SK-N-SH (cell line): ENCODE results near the gene TPP2. TPM values are rescaled to one million over a fixed set of nuclear protein-coding genes. Genes with fewer than 3 reads are reported as not detected.

ENCODE experiments used
- CTCF ChIA-PET: fragments of 300-600, 350-600 bp; formaldehyde crosslinking; extraction: SDS; loops from one replicate; lab custom pipeline; 2021; lab: Yijun Ruan, JAX
- POLR2A ChIA-PET: fragments of 350-600 bp; sonication (Branson Sonifier 250); formaldehyde crosslinking; extraction: SDS; loops from one replicate; lab custom pipeline; 2020; ENCODE audit warnings: antibody characterized with exemption, inconsistent platforms; lab: Yijun Ruan, JAX
- DNase-seq: peaks from one replicate; pipeline ENCODE4 v3.0.0; 2012
- H2AFZ ChIP-seq: fragments of 200-600 bp; sonication (generic); 2 replicates; pipeline ENCODE4 v1.8.1; 2016; ENCODE audit warnings: antibody characterized with exemption, mild to moderate bottlenecking, low read depth
- H3F3A ChIP-seq: fragments of 200-600 bp; sonication (generic); replicated peaks from 2 replicates; pipeline ENCODE3; 2016; ENCODE audit warnings: antibody characterized with exemption, mild to moderate bottlenecking; ENCODE audit not compliant: insufficient read depth
- H3K27ac ChIP-seq, 2 experiments: fragments of 200-500 bp in 1 of 2; fragments of 200-600 bp in 1 of 2; sonication (Bioruptor generic) in 1 of 2; sonication (generic), shearing (Covaris generic) in 1 of 2; 2 replicates each; pipeline versions ENCODE4 v1.5.1 to v1.6.1; 2014 to 2016; ENCODE audit warnings: low read depth in 2 of 2, inconsistent platforms in 1 of 2, low read length in 1 of 2, mild to moderate bottlenecking in 1 of 2, mixed read lengths in 1 of 2
- H3K27me3 ChIP-seq: fragments of 200-600 bp; sonication (generic), shearing (Covaris generic); 2 replicates; pipeline ENCODE4 v1.6.1; 2016; ENCODE audit warnings: mixed run types; ENCODE audit not compliant: insufficient read depth
- H3K36me3 ChIP-seq, 2 experiments: fragments of 200-500 bp in 1 of 2; fragments of 200-600 bp in 1 of 2; sonication (Bioruptor generic) in 1 of 2; sonication (generic) in 1 of 2; replicated peaks in 1 of 2; 2 replicates each; pipeline versions ENCODE3 to v1.5.1; 2014 to 2016; ENCODE audit warnings: low read length in 1 of 2, mild to moderate bottlenecking in 1 of 2; ENCODE audit not compliant: insufficient read depth in 2 of 2, control insufficient read depth in 1 of 2
- H3K4me1 ChIP-seq, 2 experiments: fragments of 200-500 bp in 1 of 2; fragments of 200-600 bp in 1 of 2; sonication (Bioruptor generic) in 1 of 2; sonication (generic), shearing (Covaris generic) in 1 of 2; 2 replicates each; pipeline versions ENCODE4 v1.5.1 to v1.6.1; 2014 to 2016; ENCODE audit warnings: low read depth in 1 of 2, low read length in 1 of 2, mixed run types in 1 of 2; ENCODE audit not compliant: insufficient read depth in 2 of 2, control insufficient read depth in 1 of 2
- H3K4me2 ChIP-seq: fragments of 200-600 bp; sonication (generic), shearing (Covaris generic); 2 replicates; pipeline ENCODE4 v1.6.1; 2017; ENCODE audit warnings: mixed run types
- H3K4me3 ChIP-seq, 2 experiments: fragments of 200-500 bp in 1 of 2; fragments of 200-600 bp in 1 of 2; sonication (Bioruptor generic) in 1 of 2; sonication (generic), shearing (Covaris generic) in 1 of 2; 2 replicates each; pipeline versions ENCODE4 v1.5.1 to v1.8.1; 2014 to 2016; ENCODE audit warnings: low read depth in 2 of 2, inconsistent platforms in 1 of 2, low read length in 1 of 2, mild to moderate bottlenecking in 1 of 2, mixed read lengths in 1 of 2, moderate library complexity in 1 of 2
- H3K79me2 ChIP-seq: fragments of 200-600 bp; sonication (generic); 2 replicates; pipeline ENCODE4 v1.8.1; 2017; ENCODE audit warnings: mild to moderate bottlenecking; ENCODE audit not compliant: insufficient read depth
- H3K9ac ChIP-seq: fragments of 200-600 bp; sonication (generic); 2 replicates; pipeline ENCODE4 v1.6.1; 2017; ENCODE audit warnings: mixed run types
- H3K9me2 ChIP-seq: fragments of 200-600 bp; sonication (generic); 2 replicates; pipeline ENCODE4 v1.6.1; 2017; ENCODE audit warnings: mixed run types
- H3K9me3 ChIP-seq: fragments of 200-600 bp; sonication (generic); 2 replicates; pipeline ENCODE4 v1.6.1; 2017; ENCODE audit warnings: mixed run types, mild to moderate bottlenecking, moderate library complexity
- H4K20me1 ChIP-seq: fragments of 200-600 bp; sonication (generic); 2 replicates; pipeline ENCODE4 v1.6.1; 2017; ENCODE audit warnings: mild to moderate bottlenecking, mixed run types; ENCODE audit not compliant: insufficient read depth
- CHD2 ChIP-seq: fragments of 150-350 bp; IDR thresholded peaks from 2 replicates; pipeline ENCODE4 v1.6.1; 2018; ENCODE audit warnings: low read length; ENCODE audit not compliant: partially characterized antibody
- EZH2phosphoT487 ChIP-seq: fragments of 200-600 bp; sonication (generic); IDR thresholded peaks from 2 replicates; pipeline ENCODE4 v1.6.1; 2017; ENCODE audit warnings: low read depth, mixed run types, mild to moderate bottlenecking, antibody characterized with exemption, moderate library complexity, borderline replicate concordance
- FOSL2 ChIP-seq: IDR thresholded peaks from 2 replicates; pipeline ENCODE4 v1.4.0; 2012; ENCODE audit warnings: low read depth, mild to moderate bottlenecking, moderate library complexity, borderline replicate concordance
- FOXM1 ChIP-seq: IDR thresholded peaks from 2 replicates; pipeline ENCODE4 v1.4.0; 2012; ENCODE audit warnings: low read depth, mild to moderate bottlenecking
- MEF2A ChIP-seq: IDR thresholded peaks from 2 replicates; pipeline ENCODE4 v1.4.0; 2012; ENCODE audit warnings: low read depth, borderline replicate concordance
- NRF1 ChIP-seq: IDR thresholded peaks from 2 replicates; pipeline ENCODE4 v1.6.1; 2012; ENCODE audit warnings: low read depth, mild to moderate bottlenecking, low read length
- TCF12 ChIP-seq: IDR thresholded peaks from 2 replicates; pipeline ENCODE4 v1.4.0; 2012
- TEAD4 ChIP-seq: IDR thresholded peaks from 2 replicates; pipeline ENCODE4 v1.4.0; 2012; ENCODE audit warnings: mild to moderate bottlenecking, borderline replicate concordance; ENCODE audit not compliant: insufficient read depth
- WGBS: methylation state at CpG from one replicate; pipeline ENCODE4 v1.1.6; 2017; ENCODE audit warnings: low lambda C conversion rate; 5-methylcytosine and 5-hydroxymethylcytosine counted together
- polyA plus RNA-seq, 3 experiments: library from polyadenylated mRNA; depleted of rRNA; stranded (reverse); fragments of >200 nt; gene quantifications; 2 replicates each; pipeline ENCODE4 v1.2.3, GENCODE V29; 2012
- TF ChIP-seq, protein P1 (sequence below): fragments of 150-350 bp; IDR thresholded peaks from 2 replicates; pipeline ENCODE4 v1.6.1; 2017; ENCODE audit warnings: antibody characterized with exemption, low read length, low read depth, borderline replicate concordance
- TF ChIP-seq, protein P2 (sequence below): IDR thresholded peaks from 2 replicates; pipeline ENCODE4 v1.4.0; 2012; ENCODE audit warnings: low read depth, borderline replicate concordance
- TF ChIP-seq, protein P3 (sequence below): IDR thresholded peaks from 2 replicates; pipeline ENCODE4 v1.4.0; 2012; ENCODE audit warnings: low read depth, borderline replicate concordance
- TF ChIP-seq, protein P4 (sequence below): fragments of 150-350 bp; IDR thresholded peaks from 2 replicates; pipeline ENCODE4 v1.6.1; 2016; ENCODE audit warnings: mild to moderate bottlenecking, low read depth, low read length
- TF ChIP-seq, protein P5 (sequence below): IDR thresholded peaks from 2 replicates; pipeline ENCODE4 v1.6.1; 2012; ENCODE audit warnings: mild to moderate bottlenecking, low read depth, low read length, moderate library complexity
- TF ChIP-seq, protein P6 (sequence below): fragments of 200-600 bp; sonication (generic); IDR thresholded peaks from 2 replicates; pipeline ENCODE4 v1.6.1; 2017; ENCODE audit warnings: antibody characterized with exemption, mild to moderate bottlenecking, moderate library complexity

The TPP2 gene
- polyA plus RNA-seq, 1 of the 3 experiments (the other 2 are of a cell fraction), result 8.3 TPM

DNA sequence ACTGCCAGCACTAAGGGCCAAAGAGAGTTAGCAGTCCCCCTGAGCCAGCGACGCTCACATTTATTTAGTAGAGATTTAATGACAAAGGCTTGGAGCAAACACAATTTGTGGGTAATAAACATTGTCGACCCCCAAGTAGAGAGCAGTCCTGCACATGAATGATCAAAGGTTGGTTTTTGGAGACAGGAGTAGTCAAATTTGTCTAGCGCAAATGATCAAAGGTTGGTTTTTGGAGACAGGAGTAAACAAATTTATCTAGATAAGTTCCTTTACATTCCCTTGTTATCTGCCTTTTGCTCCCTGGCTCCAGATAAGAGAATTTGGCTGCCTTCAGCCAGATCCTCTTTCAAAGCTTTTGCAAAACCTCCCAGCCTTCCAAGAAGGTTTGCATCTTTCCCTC lies 71.1 kb downstream of the TPP2 start:
- H3K27me3 ChIP-seq, result no peaks in the 10 kb centered on the region
- no peak for DNase-seq
- POLR2A ChIA-PET, result no interaction called here
- CTCF ChIA-PET, result interaction anchor here (1.9 kb wide), 1 partner anchor 57 kb away, joined by 5 read pairs; no protein-coding TSS in a partner anchor
- no peak overlapping the region for H2AFZ ChIP-seq
- no peaks in the 10 kb centered on the region for H3K4me1 ChIP-seq
- H3K4me3 ChIP-seq, result no peak overlapping the region; a peak in 1 of 4 replicates
- WGBS, result 100% methylated on average over 4 of the region's 4 CpGs
- no peaks in the 10 kb centered on the region for H3F3A ChIP-seq
- H3K9me2 ChIP-seq, result no peaks in the 10 kb centered on the region
- H3K79me2 ChIP-seq, result no peaks in the 10 kb centered on the region
- no peak overlapping the region for H3K27ac ChIP-seq
- TF ChIP-seq NRF1 (no peak), CHD2 (no peak), TCF12 (no peak), FOXM1 (no peak), TEAD4 (no peak), FOSL2 (no peak), EZH2phosphoT487 (no peak), MEF2A (no peak)
- TF ChIP-seq, protein P1, sequence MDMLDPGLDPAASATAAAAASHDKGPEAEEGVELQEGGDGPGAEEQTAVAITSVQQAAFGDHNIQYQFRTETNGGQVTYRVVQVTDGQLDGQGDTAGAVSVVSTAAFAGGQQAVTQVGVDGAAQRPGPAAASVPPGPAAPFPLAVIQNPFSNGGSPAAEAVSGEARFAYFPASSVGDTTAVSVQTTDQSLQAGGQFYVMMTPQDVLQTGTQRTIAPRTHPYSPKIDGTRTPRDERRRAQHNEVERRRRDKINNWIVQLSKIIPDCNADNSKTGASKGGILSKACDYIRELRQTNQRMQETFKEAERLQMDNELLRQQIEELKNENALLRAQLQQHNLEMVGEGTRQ, result no peak
- TF ChIP-seq, protein P2, sequence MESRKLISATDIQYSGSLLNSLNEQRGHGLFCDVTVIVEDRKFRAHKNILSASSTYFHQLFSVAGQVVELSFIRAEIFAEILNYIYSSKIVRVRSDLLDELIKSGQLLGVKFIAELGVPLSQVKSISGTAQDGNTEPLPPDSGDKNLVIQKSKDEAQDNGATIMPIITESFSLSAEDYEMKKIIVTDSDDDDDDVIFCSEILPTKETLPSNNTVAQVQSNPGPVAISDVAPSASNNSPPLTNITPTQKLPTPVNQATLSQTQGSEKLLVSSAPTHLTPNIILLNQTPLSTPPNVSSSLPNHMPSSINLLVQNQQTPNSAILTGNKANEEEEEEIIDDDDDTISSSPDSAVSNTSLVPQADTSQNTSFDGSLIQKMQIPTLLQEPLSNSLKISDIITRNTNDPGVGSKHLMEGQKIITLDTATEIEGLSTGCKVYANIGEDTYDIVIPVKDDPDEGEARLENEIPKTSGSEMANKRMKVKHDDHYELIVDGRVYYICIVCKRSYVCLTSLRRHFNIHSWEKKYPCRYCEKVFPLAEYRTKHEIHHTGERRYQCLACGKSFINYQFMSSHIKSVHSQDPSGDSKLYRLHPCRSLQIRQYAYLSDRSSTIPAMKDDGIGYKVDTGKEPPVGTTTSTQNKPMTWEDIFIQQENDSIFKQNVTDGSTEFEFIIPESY, result no peak
- TF ChIP-seq, protein P3, sequence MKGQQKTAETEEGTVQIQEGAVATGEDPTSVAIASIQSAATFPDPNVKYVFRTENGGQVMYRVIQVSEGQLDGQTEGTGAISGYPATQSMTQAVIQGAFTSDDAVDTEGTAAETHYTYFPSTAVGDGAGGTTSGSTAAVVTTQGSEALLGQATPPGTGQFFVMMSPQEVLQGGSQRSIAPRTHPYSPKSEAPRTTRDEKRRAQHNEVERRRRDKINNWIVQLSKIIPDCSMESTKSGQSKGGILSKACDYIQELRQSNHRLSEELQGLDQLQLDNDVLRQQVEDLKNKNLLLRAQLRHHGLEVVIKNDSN, result no peak
- TF ChIP-seq, protein P4, sequence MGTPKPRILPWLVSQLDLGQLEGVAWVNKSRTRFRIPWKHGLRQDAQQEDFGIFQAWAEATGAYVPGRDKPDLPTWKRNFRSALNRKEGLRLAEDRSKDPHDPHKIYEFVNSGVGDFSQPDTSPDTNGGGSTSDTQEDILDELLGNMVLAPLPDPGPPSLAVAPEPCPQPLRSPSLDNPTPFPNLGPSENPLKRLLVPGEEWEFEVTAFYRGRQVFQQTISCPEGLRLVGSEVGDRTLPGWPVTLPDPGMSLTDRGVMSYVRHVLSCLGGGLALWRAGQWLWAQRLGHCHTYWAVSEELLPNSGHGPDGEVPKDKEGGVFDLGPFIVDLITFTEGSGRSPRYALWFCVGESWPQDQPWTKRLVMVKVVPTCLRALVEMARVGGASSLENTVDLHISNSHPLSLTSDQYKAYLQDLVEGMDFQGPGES, result no peak
- TF ChIP-seq, protein P5, sequence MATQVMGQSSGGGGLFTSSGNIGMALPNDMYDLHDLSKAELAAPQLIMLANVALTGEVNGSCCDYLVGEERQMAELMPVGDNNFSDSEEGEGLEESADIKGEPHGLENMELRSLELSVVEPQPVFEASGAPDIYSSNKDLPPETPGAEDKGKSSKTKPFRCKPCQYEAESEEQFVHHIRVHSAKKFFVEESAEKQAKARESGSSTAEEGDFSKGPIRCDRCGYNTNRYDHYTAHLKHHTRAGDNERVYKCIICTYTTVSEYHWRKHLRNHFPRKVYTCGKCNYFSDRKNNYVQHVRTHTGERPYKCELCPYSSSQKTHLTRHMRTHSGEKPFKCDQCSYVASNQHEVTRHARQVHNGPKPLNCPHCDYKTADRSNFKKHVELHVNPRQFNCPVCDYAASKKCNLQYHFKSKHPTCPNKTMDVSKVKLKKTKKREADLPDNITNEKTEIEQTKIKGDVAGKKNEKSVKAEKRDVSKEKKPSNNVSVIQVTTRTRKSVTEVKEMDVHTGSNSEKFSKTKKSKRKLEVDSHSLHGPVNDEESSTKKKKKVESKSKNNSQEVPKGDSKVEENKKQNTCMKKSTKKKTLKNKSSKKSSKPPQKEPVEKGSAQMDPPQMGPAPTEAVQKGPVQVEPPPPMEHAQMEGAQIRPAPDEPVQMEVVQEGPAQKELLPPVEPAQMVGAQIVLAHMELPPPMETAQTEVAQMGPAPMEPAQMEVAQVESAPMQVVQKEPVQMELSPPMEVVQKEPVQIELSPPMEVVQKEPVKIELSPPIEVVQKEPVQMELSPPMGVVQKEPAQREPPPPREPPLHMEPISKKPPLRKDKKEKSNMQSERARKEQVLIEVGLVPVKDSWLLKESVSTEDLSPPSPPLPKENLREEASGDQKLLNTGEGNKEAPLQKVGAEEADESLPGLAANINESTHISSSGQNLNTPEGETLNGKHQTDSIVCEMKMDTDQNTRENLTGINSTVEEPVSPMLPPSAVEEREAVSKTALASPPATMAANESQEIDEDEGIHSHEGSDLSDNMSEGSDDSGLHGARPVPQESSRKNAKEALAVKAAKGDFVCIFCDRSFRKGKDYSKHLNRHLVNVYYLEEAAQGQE, result no peak
- TF ChIP-seq, protein P6, sequence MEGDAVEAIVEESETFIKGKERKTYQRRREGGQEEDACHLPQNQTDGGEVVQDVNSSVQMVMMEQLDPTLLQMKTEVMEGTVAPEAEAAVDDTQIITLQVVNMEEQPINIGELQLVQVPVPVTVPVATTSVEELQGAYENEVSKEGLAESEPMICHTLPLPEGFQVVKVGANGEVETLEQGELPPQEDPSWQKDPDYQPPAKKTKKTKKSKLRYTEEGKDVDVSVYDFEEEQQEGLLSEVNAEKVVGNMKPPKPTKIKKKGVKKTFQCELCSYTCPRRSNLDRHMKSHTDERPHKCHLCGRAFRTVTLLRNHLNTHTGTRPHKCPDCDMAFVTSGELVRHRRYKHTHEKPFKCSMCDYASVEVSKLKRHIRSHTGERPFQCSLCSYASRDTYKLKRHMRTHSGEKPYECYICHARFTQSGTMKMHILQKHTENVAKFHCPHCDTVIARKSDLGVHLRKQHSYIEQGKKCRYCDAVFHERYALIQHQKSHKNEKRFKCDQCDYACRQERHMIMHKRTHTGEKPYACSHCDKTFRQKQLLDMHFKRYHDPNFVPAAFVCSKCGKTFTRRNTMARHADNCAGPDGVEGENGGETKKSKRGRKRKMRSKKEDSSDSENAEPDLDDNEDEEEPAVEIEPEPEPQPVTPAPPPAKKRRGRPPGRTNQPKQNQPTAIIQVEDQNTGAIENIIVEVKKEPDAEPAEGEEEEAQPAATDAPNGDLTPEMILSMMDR, result no peak
- H4K20me1 ChIP-seq, result no peaks in the 10 kb centered on the region
- H3K36me3 ChIP-seq, result peaks cover 67 to 73% of the 10 kb centered on the region in 2 experiments
- H3K9ac ChIP-seq, result no peak overlapping the region
- H3K9me3 ChIP-seq, result no peaks in the 10 kb centered on the region
- no peak overlapping the region for H3K4me2 ChIP-seq
